Head of caudate nucleus (tissue), 42 donors: ENCODE data around the gene FGF1.

Experiments
- DNase-seq, 42 donors: peaks; one replicate each; pipeline versions ENCODE4 v3.0.0 to v3.0.0-alpha.2; 2020 to 2021; ENCODE audit warnings: mixed read lengths in 7 of 42
- intact Hi-C: fragments of 100-400 bp; cut with DNase I; formaldehyde crosslinking; loops from one replicate; pipeline ENCODE4 v1.15.0; 2022

FGF1 gene

DNA sequence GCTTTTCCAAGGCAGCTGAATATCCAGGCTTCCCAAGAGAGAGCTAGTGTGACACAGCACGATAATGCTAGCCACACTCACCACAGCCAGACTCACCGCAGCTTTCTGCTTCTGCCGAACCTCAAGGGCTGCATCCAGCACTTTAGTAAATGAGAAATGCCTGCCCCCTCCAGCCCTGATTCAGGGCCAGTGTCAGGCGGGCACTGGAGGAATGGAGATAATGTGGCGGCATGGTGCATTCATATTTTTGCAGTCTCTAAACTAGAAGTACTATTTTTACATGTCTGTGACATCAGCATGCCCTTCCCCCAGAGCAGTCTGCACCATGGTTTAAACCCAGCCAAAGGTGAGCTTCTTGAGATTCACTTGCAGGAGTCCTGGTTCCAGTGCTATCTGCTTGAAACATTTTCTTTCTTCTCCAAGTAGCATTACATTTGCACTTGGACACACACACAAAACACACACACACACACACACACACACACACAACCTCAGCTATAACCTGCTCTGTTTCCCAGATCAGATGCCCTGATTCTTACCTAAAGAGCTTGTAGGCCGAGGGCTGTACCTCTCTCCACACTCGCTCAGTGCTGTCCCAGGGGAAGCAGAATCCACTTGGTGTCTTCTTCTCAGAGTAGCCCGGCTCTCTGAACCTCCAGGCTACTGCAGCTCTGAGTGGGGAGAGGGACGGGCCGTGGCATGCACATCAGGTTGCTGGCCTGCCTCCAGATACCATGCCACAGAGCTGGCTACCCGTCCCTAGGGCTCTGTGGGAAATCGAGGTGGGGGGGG, at the start of gene FGF1:
Gene FGF1, minus strand, starts transcription at position 673 of the 792 bp plus-strand sequence. CDS start 71,963 bp downstream, outside the sequence.
- peak; percentile 31 to 90 (median 76) for DNase-seq
- intact Hi-C loops, result no loop called here

GRCh38 chr5:142727735-142728047, 41.8 kb upstream of the FGF1 start:
- no peak for DNase-seq
- intact Hi-C loops, result no loop called here

- DNase-seq, result no peak
- intact Hi-C loops, result no loop called here
Measured at GRCh38 chr5:142726188-142726731, 40.4 kb upstream of the FGF1 start.

GRCh38 chr5:142725231-142726187, 39.6 kb upstream of the FGF1 start:
- no peak for DNase-seq
- intact Hi-C loops, result no loop called here

DNA sequence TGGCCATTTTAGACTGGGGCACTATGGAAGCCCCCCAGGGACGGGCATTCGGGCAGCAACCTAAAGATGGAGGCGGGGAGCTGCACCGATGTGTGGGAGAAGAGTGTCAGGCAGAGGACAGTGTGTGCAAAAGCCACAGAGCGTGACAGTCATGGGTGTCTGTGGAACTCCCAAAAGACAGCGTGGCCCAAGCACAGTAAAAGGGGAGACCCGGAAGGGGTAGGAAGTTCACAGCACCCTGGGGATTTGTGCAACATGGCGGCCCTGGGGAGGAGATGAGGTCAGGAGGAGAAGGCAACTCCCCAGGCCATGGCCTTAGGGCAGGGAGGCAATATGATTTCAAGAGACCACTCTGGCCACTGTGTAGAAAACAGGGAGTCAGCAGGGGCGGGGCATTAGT, 38.9 kb upstream of the FGF1 start:
- intact Hi-C loops, result no loop called here
- DNase-seq, result no peak

DNA sequence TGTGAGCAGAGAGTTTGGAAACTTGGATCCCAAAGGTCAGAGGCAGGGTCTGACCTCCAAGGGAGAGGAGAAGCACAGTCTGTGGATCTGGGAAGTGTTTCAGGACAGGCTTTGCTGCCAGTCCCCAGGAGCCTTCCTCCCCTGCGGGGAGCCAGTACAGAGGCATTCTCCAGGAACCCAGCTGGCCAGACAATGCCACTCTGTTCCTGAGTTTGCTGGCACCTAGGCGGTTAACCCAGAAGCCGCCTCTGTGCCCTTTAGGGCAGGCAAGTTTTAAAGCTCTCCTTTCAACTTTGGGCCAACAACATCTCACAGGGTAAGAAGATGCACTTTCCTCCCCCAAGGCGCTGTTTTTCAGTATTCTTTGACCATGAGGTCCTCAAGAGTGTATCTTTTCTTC, 37.0 kb upstream of the FGF1 start:
- intact Hi-C loops, result no loop called here
- DNase-seq, result peak in 5 of 42 donors; percentile 11 to 53 (median 26)

DNA sequence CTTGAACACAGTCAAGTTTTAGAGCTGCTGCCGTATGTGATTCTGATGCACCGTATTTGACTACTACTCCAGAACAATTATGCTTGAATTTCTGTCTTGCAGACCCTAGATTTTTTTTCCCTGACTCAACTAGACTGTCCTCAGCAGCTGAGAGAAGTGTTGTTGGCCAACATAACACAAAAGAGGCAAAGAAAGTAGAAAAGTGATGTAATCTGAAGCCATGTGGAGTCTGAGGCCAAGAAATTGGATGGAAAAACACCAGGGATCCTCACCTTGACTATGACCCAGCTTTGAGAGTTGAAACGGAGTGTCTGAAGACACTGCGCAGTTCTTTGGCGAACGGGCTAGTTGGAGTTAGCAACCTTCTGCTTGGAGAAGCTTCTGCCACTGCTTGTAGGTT, 36.3 kb upstream of the FGF1 start:
- DNase-seq, result no peak
- intact Hi-C loops, result no loop called here

DNA sequence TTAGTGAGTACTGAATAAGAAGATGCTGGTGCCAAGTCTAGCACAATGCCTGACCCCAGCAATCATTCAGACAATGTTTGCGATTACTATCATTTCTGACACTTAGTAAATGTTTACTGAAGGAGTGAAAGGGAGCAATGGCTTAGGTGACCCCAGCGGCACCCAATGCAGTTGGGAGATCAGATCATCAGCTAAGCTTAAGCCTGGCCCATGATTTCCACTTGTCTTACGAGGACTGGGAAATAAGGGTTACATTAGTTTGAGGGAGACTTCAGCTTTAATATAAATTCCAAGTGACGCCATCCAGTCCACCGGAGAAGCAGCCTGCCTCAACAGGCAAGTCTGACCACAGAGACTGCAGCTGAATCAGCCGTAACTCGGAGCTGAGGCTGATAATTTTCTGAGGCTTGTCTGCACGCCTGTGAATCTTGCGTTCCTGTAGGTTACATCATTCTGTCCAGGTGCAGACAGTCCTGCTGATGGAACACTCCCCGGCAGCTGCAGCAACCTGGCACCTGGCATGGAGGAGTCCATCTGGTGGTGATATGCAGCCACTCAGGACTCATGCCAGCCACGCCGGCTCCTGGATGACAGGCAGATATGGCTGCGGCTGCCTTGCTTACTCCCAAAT, 34.9 kb upstream of the FGF1 start:
- intact Hi-C loops, result no loop called here
- DNase-seq, result peak in 1 of 42 donors; percentile 31

GRCh38 chr5:142719836-142720370, 34.0 kb upstream of the FGF1 start:
- intact Hi-C loops, result loop anchor here (10.0 kb wide), 1 partner anchor 55 kb away; the partner anchor contains the start of gene ARHGAP26
- no peak for DNase-seq

- peak in 21 of 42 donors; percentile 16 to 71 (median 48) for DNase-seq
Measured at GRCh38 chr5:142717582-142718215, 31.8 kb upstream of the FGF1 start.

GRCh38 chr5:142716963-142717362, 31.1 kb upstream of the FGF1 start:
- intact Hi-C loops, result loop anchor here (10.0 kb wide), 1 partner anchor 58 kb away; the partner anchor contains the start of gene ARHGAP26
- peak; percentile 42 to 91 (median 74) for DNase-seq

More at GRCh38 chr5:142717582-142718215, 31.8 kb upstream of the FGF1 start:
- intact Hi-C loops, result loop anchor here (10.0 kb wide), 1 partner anchor 57 kb away; the partner anchor contains the start of gene ARHGAP26

DNA sequence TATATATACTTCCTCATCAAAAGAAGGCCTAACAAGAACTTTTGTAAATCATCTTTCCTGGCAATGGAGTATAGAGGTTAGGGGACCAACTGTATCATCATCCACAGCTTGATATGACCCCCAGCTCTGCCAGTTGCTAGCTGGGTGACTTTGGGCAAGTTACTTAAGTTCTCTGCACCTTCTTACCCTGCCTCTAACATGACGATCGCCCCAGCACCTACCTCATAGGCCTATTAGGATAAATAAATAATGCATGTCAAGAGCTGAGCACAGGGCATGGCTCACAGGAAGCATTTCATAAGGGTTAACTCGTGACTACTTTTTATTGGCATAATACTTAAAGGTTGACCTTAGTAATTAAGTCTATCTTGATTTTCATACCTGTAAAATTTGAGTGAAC, 29.4 kb upstream of the FGF1 start:
- intact Hi-C loops, result loop anchor here (2.0 to 10.0 kb wide), 2 partner anchors 60 to 166 kb away; partner anchors contain the start of gene ARHGAP26
- DNase-seq, result no peak

- intact Hi-C loops, result loop anchor here (10.0 kb wide), 1 partner anchor 62 kb away; the partner anchor contains the start of gene ARHGAP26
- peak; percentile 79 to 94 (median 88) for DNase-seq
Measured at GRCh38 chr5:142713121-142713706, 27.3 kb upstream of the FGF1 start.

DNA sequence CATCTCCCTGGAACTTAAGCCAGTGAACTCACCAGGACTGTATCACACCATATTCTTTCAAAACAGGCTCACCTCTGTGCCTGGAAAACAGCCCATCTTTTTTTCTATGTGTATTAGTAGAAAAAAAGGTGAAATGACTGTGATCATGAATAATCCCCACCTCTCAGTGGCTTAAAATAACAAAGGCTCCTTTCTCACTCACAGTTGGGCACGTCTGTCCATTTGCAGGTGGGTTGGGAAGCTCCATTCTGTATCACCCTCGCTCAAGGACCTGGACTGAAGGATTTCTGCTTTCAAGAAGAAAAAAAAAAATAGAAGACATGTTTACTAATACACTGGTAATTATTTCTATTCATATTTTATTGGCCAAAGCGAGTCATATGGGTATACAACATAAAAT, 17.3 kb upstream of the FGF1 start:
- no peak for DNase-seq
- intact Hi-C loops, result no loop called here

DNA sequence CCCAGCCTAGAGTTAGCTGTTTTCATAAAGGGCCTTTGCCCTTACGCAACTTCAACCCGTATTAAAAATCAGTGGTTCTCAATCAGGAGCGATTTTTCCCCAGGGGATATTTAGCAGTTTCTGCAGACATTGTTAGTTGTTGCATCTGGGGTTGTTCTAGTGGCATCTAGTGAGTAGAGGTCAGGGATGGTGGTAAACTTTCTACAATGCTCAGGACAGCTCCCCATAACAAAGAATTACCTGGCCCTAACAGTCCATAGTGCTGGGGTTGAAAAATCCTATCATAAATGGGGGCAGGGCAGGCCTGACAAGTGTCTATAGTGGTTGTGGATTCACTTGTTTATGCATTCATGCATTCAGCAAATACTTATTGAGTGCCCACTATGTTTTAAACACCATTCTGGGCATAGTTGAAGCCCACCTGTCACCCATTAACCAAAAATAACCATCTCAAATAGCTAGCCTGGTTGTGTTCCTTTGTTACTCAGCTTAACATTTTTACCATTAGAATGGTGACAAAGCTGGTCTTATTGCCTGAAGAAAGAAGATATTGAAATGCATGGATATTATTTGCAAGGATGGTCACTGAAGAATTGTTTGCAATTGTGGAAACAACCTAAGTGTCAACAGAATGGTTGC, 15.9 kb upstream of the FGF1 start:
- intact Hi-C loops, result no loop called here

DNA sequence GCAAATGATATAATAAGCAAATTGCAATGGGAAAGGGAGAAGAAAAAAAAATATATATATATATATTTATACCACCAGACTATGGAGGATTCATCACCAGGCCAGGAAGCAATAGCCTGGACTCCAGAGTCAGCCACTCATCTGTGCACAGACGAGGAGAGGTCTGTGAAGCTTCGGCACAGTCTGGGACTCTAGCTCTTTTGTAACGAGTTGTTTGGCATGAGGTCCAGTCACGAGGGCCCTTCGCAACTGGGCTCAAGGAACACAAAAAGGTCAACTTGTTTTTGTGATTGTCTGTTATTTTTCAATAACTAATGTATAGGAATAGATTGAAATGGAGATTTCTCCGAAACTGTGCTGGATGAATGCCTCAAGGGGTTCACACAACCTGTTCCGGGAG, 14.7 kb upstream of the FGF1 start:
- intact Hi-C loops, result no loop called here
- no peak for DNase-seq

More for the DNA sequence above, 15.9 kb upstream of the FGF1 start:
- DNase-seq, result no peak

DNA sequence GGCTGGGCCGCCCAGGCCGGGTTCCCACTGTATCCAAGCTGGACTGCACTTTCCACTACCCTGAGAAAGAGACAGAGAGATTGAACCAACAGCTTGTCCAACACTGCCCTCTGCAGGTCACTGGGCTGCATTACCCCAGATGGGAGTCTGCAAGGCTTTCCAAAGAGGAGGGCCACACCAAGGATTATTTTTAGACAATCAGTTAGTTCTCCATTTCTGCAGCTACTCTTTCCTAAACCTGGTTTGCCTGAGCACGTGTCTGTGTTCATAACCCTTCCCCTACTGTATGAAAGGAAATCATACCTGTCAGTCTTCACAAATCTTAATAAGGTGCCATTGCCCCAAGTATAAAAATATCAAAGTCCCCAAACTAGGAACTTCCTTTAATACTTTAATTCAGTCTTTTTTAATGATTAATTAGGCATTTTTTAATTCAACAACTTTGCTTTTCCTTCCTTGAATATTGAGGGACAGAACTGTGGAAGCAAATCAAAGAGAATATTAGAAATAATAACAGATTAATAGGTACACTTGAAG, 13.4 kb upstream of the FGF1 start:
- DNase-seq, result peak; percentile 60 to 98 (median 92)
- intact Hi-C loops, result loop anchor here (2.0 to 10.0 kb wide), 3 partner anchors 44 to 544 kb away; no protein-coding TSS in a partner anchor
